Mucosa of stomach (tissue), 1 donor: Measurements from ENCODE around the gene CIITA.
"Not testable (repeated sequence)": the region's sequence is repeated elsewhere in the genome, so short reads cannot be mapped to it uniquely, and the experiment has no call there.

ENCODE experiments used
- H3K27me3 ChIP-seq: one replicate; pipeline ENCODE4 v1.7.0; 2013; ENCODE audit warnings: mild to moderate bottlenecking, low read length; ENCODE audit not compliant: control insufficient read depth, insufficient read depth
- H3K36me3 ChIP-seq: one replicate; pipeline ENCODE4 v1.7.0; 2013; ENCODE audit warnings: low read length; ENCODE audit not compliant: control insufficient read depth, insufficient read depth
- H3K4me1 ChIP-seq: one replicate; pipeline ENCODE4 v1.7.0; 2013; ENCODE audit warnings: mild to moderate bottlenecking, low read length; ENCODE audit not compliant: control insufficient read depth, insufficient read depth
- H3K4me3 ChIP-seq: one replicate; pipeline ENCODE4 v1.7.0; 2013; ENCODE audit warnings: low read length
- H3K9ac ChIP-seq: one replicate; pipeline ENCODE4 v1.7.0; 2013; ENCODE audit warnings: mild to moderate bottlenecking, low read length, moderate library complexity
- H3K9me3 ChIP-seq: one replicate; pipeline ENCODE4 v1.7.0; 2013; ENCODE audit warnings: mild to moderate bottlenecking, low read length, moderate library complexity; ENCODE audit not compliant: control insufficient read depth
- donor health status: Pancreatic carcinoma.

The CIITA gene

GRCh38 chr16:10929097-10929496, 52.1 kb downstream of the CIITA start:
- H3K9ac ChIP-seq, H3K9me3 ChIP-seq, H3K4me3 ChIP-seq, H3K27me3 ChIP-seq, H3K4me1 ChIP-seq: not testable (repeated sequence)
- H3K36me3 ChIP-seq: peaks cover 15% of the 10 kb centered on the region

DNA sequence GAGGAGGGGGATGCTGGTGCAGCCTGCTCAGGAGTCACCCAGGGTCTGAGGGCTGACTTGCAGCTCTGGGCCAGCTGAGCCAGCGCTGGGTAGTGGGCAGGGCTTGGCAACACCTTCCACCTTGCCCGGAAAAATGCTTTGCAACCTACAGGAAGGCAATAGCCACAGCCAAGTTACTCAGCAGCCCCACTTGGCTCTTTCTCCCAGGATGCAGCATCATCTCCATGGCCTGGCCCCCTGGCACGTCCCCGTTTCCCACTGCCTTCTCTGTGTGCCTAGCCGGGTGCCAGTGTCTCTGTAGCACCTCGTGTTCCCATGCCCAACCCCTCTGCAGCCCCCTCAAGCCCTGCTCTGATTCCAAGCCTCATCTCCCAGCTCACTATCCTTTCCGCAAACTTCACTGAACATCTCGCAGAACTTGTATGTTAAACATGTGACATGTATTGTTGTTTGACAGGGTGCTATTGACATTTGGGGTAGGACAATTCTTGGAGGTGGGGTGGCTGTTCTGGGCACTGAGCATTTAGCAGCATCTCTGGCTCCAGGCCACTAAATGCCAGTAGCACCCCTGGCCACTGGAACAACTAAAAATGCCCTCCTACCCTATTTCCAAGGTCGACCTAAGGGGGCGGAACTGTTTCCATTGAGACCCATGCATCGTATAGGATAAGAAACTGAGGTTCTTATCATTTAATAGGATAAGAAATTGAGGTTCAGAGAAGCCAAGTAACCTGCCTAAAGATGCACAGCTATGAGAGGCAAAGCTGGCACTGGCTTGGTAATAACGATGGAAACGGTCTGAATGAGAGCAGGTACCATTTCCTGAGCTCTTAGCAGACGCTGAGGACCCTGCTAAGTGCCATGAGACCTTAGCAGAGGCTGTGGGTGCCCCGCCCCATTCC, 53.1 kb downstream of the CIITA start:
- peaks cover 15% of the 10 kb centered on the region for H3K36me3 ChIP-seq
- no peak overlapping the region for H3K9ac ChIP-seq
- H3K4me1 ChIP-seq: peaks cover 9% of the 10 kb centered on the region
- no peaks in the 10 kb centered on the region for H3K27me3 ChIP-seq
- no peaks in the 10 kb centered on the region for H3K9me3 ChIP-seq
- no peak overlapping the region for H3K4me3 ChIP-seq

GRCh38 chr16:10930755-10931093, 53.7 kb downstream of the CIITA start:
- Histone ChIP-seq H3K36me3 (peaks cover 15% of the 10 kb centered on the region), H3K27me3 (no peaks in the 10 kb centered on the region), H3K4me1 (peaks cover 14% of the 10 kb centered on the region), H3K9me3 (no peaks in the 10 kb centered on the region), H3K9ac (no peak overlapping the region), H3K4me3 (no peak overlapping the region)

DNA sequence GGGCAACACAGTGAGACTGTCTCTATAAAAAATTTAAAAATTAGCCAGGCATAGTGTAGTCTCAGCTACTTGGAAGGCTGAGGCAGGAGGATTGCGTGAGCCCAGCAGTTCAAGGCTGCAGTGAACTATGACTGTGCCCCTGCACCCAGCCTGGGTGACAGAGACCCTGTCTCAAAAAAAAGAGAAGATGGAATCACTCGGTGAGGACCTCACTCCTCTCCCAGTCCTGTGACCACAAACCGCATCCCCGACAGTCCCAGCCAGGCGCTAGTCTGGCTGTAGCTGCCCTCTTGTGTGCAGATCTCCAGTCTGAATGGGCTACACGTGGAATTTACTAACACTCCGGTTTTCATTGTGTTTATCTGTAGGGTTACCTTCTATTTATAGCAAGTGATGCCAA, 54.1 kb downstream of the CIITA start:
- H3K27me3 ChIP-seq: no peaks in the 10 kb centered on the region
- H3K9me3 ChIP-seq: no peaks in the 10 kb centered on the region
- peaks cover 14% of the 10 kb centered on the region for H3K4me1 ChIP-seq
- H3K36me3 ChIP-seq: peaks cover 15% of the 10 kb centered on the region
- no peak overlapping the region for H3K9ac ChIP-seq
- H3K4me3 ChIP-seq: no peak overlapping the region

DNA sequence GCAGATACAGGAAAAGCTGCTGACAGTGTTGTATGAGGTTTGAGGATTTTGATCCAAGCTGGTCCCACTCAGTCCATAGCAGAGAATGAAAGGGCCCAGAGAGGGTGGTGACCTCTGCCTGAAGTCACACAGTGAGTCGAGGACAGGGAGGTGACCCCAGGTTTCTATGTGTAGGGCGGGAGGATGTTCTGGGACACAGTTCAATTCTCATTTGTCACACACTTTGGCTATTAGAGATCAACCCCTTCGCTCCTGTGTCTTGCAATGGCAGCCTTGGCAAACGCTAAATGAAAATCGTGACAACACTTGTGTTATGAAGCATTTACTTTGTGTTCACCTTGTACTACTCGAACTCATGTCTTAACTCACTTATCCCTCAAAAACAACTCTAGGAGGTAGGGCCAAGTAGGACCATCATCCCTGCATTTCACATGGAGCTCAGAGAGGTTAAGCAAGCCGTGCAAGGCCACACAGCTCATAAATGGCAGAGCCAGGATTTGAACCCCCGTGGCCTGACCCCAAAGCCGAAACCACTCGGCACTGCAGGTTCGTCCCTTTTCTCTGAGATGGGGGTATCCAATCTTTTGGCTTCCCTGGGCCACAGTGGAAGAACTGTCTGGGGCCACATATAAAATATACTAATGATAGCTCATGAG, 55.1 kb downstream of the CIITA start:
- peaks cover 19% of the 10 kb centered on the region for H3K4me1 ChIP-seq
- no peak overlapping the region for H3K4me3 ChIP-seq
- H3K36me3 ChIP-seq: peaks cover 15% of the 10 kb centered on the region
- no peak overlapping the region for H3K9ac ChIP-seq
- H3K27me3 ChIP-seq: no peaks in the 10 kb centered on the region
- H3K9me3 ChIP-seq: no peaks in the 10 kb centered on the region

GRCh38 chr16:10932959-10933710, 56.1 kb downstream of the CIITA start:
- H3K9me3 ChIP-seq: no peaks in the 10 kb centered on the region

GRCh38 chr16:10933865-10934264, 56.9 kb downstream of the CIITA start:
- H3K4me3 ChIP-seq: no peak overlapping the region
- peaks cover 35% of the 10 kb centered on the region for H3K4me1 ChIP-seq
- peaks cover 8% of the 10 kb centered on the region for H3K36me3 ChIP-seq
- no peaks in the 10 kb centered on the region for H3K27me3 ChIP-seq
- no peaks in the 10 kb centered on the region for H3K9me3 ChIP-seq
- H3K9ac ChIP-seq: no peak overlapping the region

More at GRCh38 chr16:10932959-10933710, 56.1 kb downstream of the CIITA start:
- no peaks in the 10 kb centered on the region for H3K27me3 ChIP-seq
- peaks cover 8% of the 10 kb centered on the region for H3K36me3 ChIP-seq
- H3K9ac ChIP-seq: no peak overlapping the region
- H3K4me1 ChIP-seq: peaks cover 28% of the 10 kb centered on the region
- no peak overlapping the region for H3K4me3 ChIP-seq

DNA sequence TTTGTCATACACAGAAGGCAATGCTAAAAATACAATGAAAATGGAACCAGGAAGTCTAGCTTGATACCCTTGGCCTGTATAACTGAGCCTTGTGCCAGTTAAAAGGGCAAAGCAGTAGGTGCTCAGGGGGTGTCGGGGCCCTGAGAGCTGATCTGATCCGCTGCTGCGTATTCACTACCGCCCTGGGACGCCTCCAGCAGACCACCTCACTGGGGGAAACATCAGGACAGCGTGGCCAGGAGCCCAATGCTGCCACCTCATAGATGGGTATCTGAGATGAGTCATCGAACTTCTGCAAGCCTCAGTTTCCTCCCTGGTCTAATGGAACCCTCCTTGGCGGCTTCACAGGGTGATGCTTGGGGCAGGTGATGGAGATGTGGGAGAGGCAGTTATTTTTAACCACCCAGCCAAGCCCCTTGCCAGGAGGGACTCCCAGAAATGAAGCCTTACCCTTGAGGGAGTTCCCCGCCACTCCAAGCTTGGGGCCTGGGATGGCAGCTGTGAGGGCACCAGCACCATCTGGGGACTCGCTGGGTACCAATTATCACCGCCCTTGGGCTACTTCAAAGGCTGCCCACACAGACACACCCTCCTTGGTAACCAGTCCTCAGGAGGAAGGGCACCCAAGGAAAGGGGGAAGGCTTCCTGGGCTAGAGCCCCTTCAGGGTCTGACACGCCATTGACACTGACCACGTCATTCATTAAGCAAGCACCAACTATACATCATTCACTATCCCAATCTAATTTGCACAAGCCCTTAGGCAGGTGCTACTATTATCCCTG, 57.5 kb downstream of the CIITA start:
- Histone ChIP-seq H3K9me3 (no peaks in the 10 kb centered on the region), H3K27me3 (no peaks in the 10 kb centered on the region), H3K9ac (no peak overlapping the region), H3K4me3 (no peak overlapping the region), H3K4me1 (peaks cover 41% of the 10 kb centered on the region), H3K36me3 (peaks cover 8% of the 10 kb centered on the region)

GRCh38 chr16:10935226-10935915, 58.4 kb downstream of the CIITA start:
- Histone ChIP-seq H3K4me1 (peaks cover 50% of the 10 kb centered on the region), H3K4me3 (no peak overlapping the region), H3K27me3 (no peaks in the 10 kb centered on the region), H3K9ac (no peak overlapping the region), H3K36me3 (peaks cover 8% of the 10 kb centered on the region), H3K9me3 (no peaks in the 10 kb centered on the region)

- H3K9ac ChIP-seq: no peak overlapping the region
These were observed 59.4 kb downstream of the CIITA start for GRCh38 chr16:10936272-10936984.

More at GRCh38 chr16:10936272-10936984, 59.4 kb downstream of the CIITA start:
- Histone ChIP-seq H3K4me3 (no peak overlapping the region), H3K27me3 (no peaks in the 10 kb centered on the region), H3K4me1 (peaks cover 61% of the 10 kb centered on the region), H3K36me3 (peaks cover 8% of the 10 kb centered on the region), H3K9me3 (no peaks in the 10 kb centered on the region)
